NCI-H2029 treated with DMSO at 0.1 percent for 48 hours (cell line): ENCODE data around the gene ASIC3.

Experiments
- DNase-seq: peaks from one replicate; lab custom pipeline; 2025; lab: John Stamatoyannopoulos, UW

Gene ASIC3

GRCh38 chr7:151056666-151057505 is 8.6 kb downstream of the ASIC3 start:
- no peak for DNase-seq

DNA sequence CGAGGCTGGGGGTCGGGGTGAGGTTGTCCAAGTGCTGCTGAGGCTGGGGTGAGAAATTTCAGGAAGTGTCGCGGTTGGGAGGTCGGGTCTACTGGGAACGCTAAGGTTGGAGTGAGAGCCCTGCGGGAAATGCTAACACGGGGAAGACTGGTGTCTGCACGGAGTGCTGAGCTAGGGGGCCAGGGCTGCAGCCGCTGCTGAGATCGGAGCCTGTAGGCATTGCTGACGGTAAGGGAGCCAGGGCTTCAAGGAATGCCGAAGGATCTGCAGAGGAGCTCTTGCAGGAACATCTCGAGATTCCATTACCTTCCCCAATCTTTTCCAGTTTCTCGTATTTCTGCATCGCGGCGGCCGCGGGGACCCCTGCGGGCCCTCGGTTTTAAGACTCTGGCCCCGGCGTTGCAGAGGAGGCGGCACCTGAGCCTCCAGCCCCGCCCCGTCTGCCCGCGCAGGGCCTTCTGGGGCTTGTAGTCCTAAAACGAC is 9.2 kb downstream of the ASIC3 start, which contains the start of gene CDK5:
Gene CDK5, minus strand, starts transcription at position 392 of the 483 bp plus-strand sequence. Its CDS starts 49 bp downstream, at position 343.
- no peak for DNase-seq

GRCh38 chr7:151057989-151058780 is 9.9 kb downstream of the ASIC3 start:
- peak; percentile 98 for DNase-seq

- DNase-seq = no peak
Measured at GRCh38 chr7:151058781-151059366, 10.5 kb downstream of the ASIC3 start.

DNA sequence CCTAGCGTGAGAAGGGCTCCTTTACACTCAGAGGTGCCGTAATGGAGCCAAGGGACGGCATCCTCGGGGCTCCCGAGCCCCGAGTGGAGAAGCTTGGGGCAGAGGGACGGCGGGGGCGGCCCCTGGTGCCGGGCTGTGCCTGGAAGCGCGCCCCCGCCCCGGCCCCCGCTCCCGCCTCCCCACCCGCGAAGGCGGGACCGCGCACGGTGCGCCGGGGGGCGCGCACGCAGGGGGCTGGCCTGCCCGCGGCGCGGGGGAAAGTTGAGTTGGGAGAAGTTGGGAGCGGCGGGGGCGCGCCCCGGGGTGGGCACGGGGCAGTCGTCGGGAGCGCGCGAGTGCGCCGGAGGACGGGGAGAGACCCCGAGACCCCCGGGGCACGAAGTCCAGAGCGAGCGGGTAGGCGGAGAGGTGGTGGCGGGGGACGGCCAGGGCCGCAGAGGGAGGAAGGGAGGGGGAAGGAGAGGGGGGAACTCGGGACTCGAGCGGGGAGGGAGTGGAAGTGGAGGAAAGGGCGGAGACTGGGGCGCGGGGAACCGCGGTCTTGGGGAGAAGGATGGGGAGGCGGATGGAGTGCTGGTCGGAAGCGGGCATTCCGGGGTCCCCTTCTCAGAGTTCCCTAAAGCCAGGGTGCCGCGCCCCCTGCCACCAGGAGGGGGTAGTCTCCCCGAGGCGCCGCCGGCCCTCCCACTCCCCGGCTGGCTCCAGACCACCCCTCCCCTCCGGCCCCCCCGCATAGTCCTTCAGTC is 11.2 kb downstream of the ASIC3 start, which contains the start of gene SLC4A2:
Gene SLC4A2, plus strand, starts transcription at position 223 of the 746 bp plus-strand sequence. CDS start 2,399 bp downstream, outside the sequence.
- no peak for DNase-seq

GRCh38 chr7:151060113-151060415 is 11.7 kb downstream of the ASIC3 start:
- no peak for DNase-seq

DNA sequence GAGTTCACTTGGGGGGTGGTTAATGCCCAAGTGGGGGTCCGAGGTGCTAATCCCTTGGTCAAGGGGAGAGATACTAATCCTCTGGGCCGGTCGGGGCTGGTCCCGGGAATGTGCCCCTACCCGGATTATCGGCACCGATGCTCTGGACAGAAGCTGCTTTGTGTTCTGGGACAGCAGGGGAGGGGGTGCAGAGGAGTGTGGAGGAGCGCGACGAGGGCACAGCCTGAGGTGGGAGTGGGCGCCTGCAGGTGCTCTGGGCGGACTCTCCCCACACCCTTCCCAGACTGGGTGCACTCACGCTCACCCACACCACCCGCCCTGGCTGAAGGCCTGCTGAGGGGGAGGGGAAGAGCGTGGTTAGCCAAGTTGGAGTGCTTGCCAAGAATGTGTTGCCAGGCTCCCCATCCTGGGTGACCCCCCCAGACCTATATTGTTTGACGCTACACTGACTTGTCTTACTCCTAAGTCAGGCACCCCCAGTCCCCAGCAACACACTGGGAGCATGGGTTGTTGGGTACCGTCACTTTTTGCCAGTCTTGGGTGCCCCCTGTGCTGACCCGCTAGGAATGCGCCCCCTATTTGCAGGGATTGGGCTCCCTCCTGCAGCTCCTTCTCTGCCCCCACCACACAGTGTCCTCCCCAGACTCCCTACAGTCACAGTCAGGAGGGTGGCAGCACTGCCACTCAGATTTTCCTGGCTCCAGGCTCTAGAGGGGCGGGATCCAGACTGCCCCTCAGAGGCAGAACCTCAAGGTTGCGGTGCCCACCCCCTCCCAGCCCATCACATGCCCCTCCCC is 12.3 kb downstream of the ASIC3 start:
- DNase-seq = no peak

DNA sequence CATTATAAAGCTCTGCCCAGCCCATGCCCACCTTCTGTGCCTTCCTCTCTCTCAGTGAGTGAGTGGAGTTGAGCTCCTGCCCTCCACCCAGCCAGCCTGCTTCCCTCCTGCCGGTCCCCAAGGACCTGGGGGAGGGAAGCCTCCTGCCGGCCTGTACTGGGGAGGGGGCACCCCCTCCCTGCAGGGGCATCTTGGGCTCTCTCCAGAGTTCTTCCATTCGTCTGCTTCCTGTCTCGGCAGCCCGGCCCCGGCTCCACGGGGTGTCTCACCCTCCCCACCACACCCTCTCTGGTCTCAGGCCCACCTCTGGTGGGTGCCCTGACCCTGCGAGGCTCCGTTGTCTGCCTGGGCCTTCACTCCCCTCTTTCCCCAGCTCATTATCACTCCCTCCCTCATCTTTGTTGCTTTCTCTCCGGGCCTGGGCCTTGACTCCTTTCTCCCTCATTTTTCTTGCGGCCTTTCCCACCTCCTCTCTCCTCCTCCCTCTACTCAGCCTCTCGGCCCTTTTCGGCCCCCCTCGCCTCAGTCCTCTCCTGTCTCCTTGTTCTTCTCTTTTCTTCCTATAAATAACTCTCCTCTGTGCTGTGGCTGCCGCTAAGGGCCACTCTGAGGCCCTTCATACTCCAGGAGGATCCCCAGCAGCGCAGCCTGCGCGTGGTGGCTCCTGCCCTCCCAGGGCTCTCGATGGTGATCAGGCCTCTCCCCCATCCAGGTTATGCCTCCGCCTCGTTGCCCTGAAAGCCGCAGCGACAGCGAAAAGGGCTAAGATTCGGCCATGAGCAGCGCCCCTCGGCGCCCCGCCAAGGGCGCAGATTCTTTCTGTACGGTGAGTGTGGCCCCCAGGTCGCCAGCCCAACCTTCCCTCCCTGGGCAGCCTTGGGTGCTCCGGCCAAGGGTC is 13.1 kb downstream of the ASIC3 start:
- no peak for DNase-seq

DNA sequence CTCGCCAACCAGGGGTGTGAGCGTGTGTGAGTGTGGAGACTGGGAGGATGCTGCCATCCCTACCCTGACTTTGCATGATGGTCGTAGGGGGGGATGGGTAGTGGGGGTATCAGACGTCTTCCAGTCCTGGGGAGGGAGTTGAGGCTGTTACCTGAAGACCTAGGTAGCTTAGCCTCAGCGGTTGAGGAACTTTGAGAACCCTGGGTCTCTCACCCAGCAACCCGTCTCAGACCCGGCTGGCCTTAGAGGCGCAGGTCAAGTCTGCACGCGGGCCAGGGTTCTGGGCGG is 13.7 kb downstream of the ASIC3 start:
- DNase-seq = no peak

DNA sequence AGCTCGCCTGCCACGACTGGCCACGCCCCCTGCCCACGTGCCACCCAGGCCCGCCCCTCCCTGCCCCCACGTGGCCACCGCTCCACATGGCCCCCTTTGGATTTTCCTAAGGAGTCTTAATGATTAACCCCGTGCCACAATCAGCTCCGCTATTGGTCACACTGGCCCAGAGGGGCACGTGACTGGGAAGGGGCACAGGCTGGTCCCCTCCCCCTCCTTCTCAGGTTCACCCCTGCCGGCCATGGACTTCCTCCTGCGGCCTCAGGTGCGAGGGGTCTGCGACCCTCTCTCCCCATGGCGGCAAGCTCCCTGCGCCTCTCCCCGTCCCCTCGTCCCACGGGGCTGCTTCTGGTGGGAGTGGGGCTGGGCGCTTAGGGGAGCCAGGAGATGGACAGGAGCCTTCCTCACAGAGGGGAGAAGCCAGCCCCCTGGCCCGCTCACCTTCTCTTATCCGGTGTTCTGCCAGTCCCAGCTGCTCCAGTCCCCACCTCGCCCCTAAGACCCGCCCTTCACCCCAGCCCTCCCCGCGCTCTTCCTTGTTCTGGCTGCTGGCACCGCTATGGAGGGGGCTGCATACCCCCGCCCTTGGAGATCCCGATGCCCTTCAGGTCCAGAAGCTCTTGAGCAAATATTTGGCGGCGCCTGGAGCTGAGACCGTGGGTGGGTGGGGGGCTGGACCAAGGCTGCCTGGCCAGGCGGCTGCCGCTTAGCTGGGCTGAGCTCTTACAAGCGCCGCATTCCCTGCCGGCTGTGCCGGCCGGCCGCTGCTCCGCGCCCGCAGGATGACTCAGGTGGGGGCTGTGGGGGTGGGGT is 14.3 kb downstream of the ASIC3 start:
- no peak for DNase-seq

DNA sequence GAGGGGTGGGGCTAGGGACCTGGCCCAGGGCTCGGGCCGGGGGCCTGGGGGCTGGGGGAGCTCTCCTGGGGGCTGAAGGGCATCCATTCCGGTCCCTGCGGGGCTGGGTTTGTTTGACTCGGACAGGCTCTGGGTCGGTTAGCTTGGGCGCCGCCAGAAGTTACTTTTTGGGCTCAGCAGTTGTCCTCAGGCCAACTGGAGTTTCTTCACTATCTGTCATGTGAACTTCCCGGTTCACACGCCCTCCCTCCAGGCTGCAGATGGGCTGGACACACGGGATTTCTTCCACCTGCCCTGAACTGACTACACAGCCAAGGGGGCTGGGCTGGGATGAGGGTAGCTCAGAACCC is 14.9 kb downstream of the ASIC3 start:
- no peak for DNase-seq

DNA sequence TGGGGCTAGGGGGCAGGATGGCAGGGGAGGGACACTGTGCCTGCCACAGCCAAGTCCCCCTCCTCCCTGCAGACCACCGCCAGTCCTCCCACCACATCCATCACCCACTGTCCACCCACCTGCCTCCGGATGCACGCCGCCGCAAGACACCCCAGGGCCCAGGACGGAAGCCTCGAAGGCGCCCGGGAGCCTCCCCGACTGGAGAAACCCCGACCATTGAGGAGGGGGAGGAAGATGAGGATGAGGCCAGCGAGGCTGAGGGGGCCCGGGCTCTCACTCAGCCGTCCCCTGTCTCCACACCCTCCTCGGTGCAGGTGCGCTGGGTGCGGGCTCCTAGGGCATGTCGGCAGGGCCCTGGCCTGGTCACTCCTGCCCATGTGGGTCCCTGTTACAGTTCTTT is 16.1 kb downstream of the ASIC3 start:
- DNase-seq = no peak

- no peak for DNase-seq
Measured at GRCh38 chr7:151064993-151065392, 16.7 kb downstream of the ASIC3 start.

- DNase-seq = no peak
Measured at GRCh38 chr7:151065516-151065915, 17.2 kb downstream of the ASIC3 start.

DNA sequence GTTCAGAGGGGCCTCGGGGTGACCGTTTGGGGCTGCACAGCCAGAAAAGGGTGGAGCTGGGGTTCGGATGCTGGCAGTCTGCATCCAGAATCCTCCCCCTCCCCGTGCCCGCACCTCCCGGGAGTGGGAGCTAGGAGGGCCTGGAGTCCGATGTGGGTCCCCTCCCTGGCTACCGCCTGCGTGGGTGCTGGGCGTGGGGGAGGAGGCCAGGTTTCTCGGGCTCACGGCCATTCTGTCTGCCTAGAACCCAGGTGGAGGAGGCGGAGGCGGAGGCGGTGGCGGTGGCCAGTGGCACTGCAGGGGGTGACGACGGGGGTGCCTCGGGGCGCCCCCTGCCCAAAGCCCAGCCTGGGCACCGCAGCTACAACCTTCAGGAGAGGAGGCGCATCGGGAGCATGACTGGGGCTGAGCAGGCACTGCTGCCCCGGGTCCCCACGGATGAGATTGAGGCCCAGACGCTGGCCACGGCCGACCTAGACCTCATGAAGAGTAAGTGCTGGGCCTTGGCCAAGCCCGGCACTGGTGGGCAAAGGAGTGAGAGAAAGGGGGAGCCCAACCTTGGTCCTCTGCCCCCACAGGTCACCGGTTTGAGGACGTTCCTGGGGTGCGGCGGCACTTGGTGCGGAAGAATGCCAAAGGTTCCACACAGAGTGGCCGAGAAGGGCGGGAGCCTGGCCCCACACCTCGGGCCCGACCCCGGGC is 18.1 kb downstream of the ASIC3 start:
- no peak for DNase-seq

GRCh38 chr7:151068069-151068773 is 19.9 kb downstream of the ASIC3 start:
- DNase-seq = no peak

DNA sequence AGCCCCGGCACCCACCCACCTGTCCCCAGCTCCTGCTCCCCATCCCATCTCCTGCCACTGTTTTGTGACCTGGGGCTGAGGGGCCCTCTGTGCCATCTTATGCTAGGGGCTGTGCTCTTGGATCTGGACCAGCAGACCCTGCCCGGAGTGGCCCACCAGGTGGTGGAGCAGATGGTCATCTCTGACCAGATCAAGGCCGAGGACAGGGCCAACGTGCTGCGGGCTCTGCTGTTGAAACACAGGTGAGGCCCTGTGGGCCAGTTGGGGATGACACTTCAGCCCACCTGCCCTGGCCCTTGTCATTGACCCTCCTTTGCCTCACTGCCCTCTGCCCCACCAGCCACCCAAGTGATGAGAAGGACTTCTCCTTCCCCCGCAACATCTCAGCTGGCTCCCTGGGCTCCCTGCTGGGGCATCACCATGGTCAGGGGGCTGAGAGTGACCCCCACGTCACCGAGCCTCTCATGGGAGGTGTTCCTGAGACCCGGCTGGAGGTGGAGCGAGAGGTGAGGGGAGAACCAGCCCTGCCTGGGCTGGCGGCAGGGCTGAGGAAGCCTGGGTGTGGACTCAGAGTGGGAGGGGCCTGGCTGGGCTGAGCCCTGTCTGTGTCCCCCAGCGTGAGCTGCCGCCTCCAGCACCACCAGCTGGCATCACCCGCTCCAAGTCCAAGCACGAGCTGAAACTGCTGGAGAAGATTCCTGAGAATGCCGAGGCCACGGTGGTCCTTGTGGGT is 21.7 kb downstream of the ASIC3 start:
- DNase-seq = no peak

GRCh38 chr7:151070574-151070960 is 22.2 kb downstream of the ASIC3 start:
- DNase-seq = no peak
